ENCODE data around the gene RBCK1.
"Not testable (repeated sequence)": the region's sequence is repeated elsewhere in the genome, so short reads cannot be mapped to it uniquely, and the experiment has no call there.

Gene RBCK1

DNA sequence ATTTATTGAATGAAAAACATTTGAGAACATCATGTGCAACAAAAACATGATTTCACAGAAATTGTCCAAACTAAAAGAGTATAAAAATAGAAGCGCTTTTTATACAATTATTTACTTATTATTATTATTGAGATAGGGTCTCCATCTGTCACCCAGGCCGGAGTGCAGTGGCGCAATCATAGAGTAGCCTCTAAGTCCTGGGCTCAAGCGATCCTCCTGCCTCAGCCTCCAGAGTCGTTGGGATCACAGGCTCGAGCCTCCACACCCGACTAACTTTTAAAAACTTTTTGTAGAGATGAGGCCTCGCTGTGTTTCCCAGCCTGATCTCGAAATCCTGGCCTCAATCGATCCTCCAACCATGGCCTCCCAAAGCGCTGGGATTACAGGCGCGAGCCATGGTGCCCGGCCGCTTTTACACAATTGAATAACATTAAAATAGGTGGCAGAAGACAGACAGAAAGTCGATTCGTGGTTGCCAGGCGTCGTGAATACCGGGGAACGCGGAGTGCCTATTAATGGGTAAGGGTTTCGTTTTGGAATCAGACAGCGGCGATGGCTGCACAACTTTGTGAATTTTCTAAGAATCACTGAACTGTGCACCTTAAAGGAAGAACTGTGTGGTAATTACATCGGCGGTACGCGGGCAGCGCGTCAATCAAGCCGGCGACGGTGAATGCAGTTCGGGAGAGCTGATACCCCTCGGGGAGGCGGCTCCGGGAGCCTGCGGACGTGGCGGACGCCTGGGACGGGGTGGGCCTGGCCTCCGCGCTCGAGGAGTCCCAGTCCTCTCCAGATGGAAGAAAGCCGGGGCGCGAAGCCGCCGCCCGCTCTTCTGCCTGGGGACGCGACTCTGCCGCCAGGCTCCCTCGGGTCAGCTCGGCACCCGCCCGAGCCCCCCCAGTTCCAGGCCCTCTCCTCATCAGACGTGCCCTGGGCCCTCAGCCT, 53.4 kb downstream of the RBCK1 start:
- peak; percentile 48 for DNase-seq (ENCODE audit: insufficient read length, low spot score)
- no peak for FAIRE-seq

DNA sequence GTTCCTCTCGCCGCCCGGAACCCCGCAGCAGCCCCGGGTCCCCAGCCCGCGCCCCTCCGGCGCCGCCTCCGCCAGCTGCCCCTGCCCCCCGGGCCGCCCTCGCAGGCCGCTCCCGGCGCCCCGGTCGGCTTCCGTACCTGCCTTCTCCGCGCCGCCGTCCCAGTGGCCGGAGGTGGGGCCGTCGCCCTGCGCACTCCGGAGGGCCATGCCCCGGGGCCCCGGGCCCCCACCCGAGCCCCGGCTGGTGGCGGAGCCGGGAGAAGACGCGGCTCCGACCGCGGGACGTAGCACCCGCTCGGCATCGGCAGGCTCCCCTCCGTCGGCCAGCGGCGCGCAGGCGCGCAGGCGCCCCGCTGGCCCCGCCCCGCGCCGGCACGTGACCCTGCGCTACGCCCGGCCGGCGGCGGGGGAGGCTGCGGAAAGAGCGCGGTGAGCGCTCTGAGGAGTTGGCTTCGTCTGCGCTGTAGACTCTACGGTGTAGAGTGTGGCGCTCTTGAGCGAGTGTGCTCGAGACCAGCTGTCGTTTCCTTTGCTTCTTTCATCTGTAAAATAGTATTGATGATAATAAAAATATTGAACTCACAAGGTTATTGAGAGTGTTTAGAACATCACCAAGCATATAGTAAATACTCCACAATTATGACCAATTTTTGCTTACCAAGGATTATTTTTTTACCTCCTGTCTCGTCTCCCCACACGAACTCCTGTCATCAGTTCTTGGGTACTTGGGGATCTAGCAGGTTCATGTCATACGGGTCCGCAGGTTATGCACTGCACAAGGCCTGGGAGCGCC, 54.3 kb downstream of the RBCK1 start, which contains the start of gene TBC1D20:
Gene TBC1D20, minus strand, starts transcription at position 335 of the 793 bp plus-strand sequence. Its CDS starts 128 bp downstream, at position 207.
- FAIRE-seq: peak; percentile 91
- peak; percentile 94 for DNase-seq (ENCODE audit: insufficient read length, low spot score)

DNA sequence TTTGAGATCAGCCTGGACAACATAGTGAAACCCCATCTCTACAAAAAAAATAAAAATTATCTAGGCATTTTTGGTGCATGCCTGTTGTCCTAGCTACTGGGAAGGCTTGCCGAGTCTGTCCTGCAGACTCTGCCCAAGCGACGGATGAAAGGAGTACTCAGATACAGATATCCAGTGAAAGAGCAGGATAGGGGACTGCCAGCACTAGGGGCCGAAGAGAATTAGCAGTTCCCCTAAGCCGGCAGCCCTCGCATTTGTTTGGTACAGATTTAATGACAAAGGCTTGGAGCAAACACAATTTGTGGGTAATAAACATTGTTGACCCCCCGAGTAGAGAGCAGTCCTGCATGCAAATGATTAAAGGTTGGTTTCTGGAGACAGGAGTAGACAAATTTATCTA, 59.7 kb downstream of the RBCK1 start:
- no peak for FAIRE-seq
- no peak for DNase-seq (ENCODE audit: insufficient read length, low spot score)

GRCh38 chr20:469746-470490, 61.8 kb downstream of the RBCK1 start:
- FAIRE-seq: no peak
- no peak for DNase-seq (ENCODE audit: insufficient read length, low spot score)

DNA sequence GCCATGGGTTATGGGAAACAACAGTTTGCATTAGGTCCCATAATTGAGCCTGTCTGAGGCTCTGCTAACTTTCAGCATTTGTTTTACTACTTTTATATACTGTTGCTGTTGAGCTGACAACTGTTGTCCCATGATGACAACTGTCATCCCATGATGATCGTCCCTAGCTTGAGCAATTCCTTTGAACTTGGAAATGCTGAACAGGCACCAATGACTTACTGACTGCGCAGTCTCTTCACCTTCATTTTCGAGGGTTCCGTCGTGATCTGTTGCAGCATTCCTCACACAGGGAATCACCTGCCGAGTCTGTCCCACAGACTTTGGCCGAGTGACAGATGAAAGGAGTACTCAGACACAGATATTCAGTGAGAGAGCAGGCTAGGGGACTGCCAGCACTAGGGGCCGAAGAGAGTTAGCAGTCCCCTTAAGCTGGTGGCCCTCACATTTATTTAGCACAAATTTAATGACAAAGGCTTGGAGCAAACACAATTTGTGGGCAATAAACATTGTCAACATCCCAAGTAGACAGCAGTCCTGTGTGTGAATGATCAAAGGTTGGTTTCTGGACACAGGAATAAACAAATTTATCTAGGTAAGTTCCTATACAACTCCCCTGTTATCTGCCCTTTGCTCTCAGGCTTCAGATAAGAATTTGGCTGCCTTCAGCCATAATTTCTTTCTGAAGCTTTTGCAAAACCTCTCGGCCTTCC, 64.2 kb downstream of the RBCK1 start:
- no peak for DNase-seq (ENCODE audit: insufficient read length, low spot score)
- FAIRE-seq: no peak

DNA sequence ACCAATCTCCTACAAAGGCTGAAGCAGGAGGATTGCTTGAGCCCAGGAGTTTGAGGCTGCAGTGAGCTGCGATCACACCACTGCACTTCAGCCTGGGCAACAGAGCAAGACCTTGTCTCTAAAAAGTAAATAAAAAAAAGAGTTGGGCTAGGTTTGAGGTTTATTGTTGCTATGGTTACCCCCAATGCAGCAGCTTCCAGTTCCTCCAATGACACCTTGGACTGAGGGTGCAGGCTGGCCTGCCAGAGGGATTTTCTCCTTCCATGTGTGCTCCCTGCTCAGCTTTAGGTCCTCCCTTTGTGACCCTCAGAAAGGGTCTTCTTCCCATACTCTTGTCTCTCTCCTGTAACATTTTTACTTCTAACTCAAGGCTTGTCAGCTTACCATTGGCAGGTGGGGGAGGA, 64.8 kb downstream of the RBCK1 start:
- no peak for FAIRE-seq
- no peak for DNase-seq (ENCODE audit: insufficient read length, low spot score)

- DNase-seq (ENCODE audit: insufficient read length, low spot score): no peak
- FAIRE-seq: no peak
Measured at GRCh38 chr20:474581-474980, 66.5 kb downstream of the RBCK1 start.

DNA sequence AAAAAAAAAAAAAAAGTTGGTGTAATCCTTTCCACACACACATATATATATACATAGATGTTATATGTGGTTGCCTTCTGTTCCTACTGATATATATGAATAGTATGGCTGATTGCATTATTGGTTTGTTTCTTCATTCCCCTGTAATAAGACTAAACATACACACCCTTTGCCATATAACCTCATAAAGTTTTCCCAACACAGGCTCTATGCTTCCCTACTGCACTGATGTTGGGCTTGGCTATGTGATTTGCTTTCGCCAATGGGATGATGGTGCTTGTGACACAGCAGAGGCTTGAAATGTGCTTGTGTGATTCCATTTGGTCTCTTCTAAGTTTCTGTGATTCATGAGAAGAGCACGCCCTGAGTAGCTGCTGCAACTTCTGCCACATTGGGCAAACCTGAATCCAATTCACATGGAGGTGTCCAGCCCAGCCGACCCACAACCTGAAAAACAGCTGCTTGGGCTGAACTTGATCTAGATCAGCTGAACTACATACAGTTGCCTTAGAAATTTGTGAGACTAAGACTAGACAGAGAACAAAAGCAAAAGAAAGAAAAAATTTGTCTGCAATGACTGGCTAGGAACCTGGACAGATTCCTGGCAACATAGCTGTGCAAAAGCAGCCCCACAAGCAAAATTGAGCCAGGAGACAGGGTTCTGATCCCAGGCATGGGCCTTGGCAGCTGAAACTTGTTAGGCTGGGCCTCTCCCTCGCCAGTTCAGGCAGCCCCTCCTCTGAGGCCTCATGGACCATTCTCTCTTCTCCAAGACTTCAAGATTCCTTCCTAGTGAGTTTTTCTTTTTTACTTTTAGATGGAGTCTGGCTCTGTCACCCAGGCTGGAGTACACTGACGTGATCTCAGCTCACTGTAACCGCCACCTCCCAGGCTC, 67.6 kb downstream of the RBCK1 start:
- FAIRE-seq (no peak), DNase-seq (ENCODE audit: insufficient read length, low spot score) (no peak)

- not testable (repeated sequence) for FAIRE-seq
Measured at GRCh38 chr20:476561-477249, 68.6 kb downstream of the RBCK1 start.

DNA sequence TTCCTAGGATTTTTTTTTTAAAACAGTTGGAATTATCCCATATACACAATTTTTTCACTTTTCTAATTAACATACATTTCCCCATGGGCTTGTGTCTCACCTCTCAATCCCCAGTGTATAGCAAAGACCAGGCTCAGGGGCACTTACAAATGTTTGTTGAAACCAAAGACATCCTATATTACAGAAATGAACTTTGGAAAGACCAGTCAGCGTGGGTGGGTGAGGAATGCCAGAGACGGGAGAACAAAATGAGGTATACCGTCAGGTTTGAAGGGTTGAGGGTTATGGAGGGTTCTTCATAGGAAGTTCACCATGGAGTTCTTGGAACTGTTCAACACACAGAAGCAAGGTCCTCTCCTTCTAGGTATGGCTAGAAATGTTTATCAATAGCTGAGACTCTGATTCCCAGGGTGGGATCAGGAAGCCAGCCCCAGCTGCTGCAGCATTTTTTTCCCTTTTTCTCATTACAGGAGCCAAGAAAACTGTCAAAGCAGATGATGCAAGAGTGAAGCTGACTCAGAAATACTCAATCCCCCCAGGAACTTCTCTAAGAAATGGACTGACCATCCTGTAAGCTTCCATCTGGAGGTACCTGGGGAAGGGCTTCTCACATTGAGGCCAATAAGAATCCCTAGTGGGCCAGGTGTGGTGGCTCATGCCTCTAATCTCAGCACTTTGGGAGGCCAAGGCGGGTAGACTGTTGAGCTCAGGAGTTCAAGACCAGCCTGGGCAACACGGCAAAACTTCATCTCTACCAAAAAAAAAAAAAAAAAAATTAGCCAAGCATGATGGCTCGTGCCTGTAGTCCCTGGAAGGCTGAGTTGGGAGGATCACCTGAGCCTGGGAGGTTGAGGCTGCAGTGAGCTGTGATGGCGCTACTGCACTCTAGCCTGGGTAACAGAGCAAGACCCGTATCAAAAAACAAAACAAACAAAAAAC, 70.2 kb downstream of the RBCK1 start:
- no peak for FAIRE-seq
- DNase-seq (ENCODE audit: insufficient read length, low spot score): no peak

More at GRCh38 chr20:476561-477249, 68.6 kb downstream of the RBCK1 start:
- not testable (repeated sequence) for DNase-seq (ENCODE audit: insufficient read length, low spot score)

DNA sequence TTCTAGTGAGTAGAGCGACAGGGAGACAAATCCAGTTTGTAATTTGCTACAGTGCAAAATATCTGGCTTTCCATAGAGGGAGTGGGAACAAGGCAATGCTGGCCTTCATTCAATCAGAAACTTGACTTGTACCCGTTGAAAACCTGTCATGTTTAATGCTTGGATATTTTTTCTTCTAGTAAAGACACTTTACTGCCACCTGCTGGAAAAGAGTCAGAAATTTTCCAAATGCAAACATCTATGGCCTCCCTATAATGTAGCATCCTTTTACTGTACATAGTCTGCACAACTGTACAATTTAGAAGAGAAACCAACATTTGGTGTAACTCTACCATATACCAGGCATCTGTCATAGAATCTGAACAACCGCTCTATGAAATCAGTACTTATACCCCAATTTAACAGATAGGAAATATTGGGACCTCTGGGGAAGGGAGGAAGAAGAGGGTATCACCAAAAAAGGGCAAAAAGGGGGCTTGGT, 70.9 kb downstream of the RBCK1 start:
- no peak for FAIRE-seq
- peak; percentile 61 for DNase-seq (ENCODE audit: insufficient read length, low spot score)

- DNase-seq (ENCODE audit: insufficient read length, low spot score): no peak
- FAIRE-seq: no peak
Measured at GRCh38 chr20:479487-479886, 71.4 kb downstream of the RBCK1 start.

GRCh38 chr20:480044-480443, 71.9 kb downstream of the RBCK1 start:
- no peak for DNase-seq (ENCODE audit: insufficient read length, low spot score)
- FAIRE-seq: no peak

DNA sequence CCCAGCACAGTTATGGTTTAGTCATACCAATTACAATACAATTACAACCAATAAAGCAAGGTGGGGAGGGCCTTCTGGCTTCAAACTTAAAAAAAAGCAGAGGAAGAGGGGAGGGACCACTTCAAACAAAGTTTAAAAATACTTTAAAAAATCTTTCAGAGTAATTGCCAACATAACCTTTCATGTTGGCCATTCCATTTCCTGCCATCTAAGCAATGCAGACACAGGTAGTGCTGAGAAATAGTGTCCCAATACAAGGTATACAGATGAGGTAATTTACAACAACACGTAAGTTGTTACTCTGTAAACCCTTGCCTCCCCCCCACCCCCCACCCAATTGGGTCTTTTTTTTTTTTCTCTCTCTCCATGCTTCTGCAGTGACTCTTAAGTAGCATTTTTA, 73.1 kb downstream of the RBCK1 start:
- no peak for FAIRE-seq
- DNase-seq (ENCODE audit: insufficient read length, low spot score): no peak

All from HTR-8/SVneo (cell line).